ENCODE measurements around the gene KIAA0825. TPM values are rescaled to one million over a fixed set of nuclear protein-coding genes. Genes with fewer than 3 reads are reported as not detected.
A peak's percentile ranks its signal among the peaks of the same experiment; 100 is the strongest.

The KIAA0825 gene
- total RNA-seq, 1 donor from 2014 or later, result 0.26 TPM

DNA sequence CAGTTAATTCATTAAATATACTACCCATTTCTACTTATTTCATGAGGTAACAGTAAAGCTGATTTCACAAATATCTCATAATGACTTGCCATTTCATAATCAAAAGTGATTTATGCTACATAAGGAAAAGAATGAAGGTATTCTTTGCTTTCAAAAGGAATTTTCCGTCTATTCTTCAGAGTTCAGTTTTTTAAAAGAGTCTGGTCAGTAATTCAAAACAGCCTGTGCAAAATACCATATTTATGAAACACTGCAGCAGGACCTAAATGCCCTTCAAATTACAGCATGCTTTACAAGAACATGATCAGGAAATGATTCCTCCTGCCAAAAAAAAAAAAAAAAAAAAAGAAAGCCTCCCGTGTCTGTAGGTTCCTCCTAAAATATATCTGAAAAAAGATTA is 154.7 kb downstream of the KIAA0825 start:
- DNase-seq (ENCODE audit: low read depth), result no peak
- TF ChIP-seq, protein P1, sequence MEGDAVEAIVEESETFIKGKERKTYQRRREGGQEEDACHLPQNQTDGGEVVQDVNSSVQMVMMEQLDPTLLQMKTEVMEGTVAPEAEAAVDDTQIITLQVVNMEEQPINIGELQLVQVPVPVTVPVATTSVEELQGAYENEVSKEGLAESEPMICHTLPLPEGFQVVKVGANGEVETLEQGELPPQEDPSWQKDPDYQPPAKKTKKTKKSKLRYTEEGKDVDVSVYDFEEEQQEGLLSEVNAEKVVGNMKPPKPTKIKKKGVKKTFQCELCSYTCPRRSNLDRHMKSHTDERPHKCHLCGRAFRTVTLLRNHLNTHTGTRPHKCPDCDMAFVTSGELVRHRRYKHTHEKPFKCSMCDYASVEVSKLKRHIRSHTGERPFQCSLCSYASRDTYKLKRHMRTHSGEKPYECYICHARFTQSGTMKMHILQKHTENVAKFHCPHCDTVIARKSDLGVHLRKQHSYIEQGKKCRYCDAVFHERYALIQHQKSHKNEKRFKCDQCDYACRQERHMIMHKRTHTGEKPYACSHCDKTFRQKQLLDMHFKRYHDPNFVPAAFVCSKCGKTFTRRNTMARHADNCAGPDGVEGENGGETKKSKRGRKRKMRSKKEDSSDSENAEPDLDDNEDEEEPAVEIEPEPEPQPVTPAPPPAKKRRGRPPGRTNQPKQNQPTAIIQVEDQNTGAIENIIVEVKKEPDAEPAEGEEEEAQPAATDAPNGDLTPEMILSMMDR (IDR thresholded peaks at IDR 0.05; ENCODE audit: insufficient read depth, low read length, severe bottlenecking), result no peak
- no peak overlapping the region for H3K4me3 ChIP-seq (ENCODE audit: low read depth, low read length)
- H3K36me3 ChIP-seq (ENCODE audit: control insufficient read depth, insufficient read depth, low read length), result no peaks in the 10 kb centered on the region
- no peak for FAIRE-seq
- no peaks in the 10 kb centered on the region for H3K27me3 ChIP-seq (ENCODE audit: control insufficient read depth, insufficient read depth, low read length)

DNA sequence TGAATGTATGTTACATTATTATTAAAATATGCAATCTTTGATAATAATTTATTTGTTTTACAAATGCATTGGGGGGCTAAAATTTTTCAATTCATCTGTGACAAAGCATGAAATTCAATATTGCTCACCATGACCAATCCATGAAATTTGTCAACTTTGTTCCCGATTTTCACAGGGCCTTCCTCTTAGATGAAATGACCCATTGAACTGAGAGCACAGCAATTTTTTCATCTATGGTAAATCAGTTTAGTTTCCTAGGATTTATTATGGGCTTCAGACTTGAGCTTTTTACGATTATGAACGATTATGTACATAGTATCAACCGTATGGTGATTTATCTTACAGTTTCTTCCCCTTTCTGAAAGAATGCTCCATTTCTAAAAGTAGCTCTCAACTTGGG is 157.3 kb downstream of the KIAA0825 start:
- no peaks in the 10 kb centered on the region for H3K36me3 ChIP-seq (ENCODE audit: control insufficient read depth, insufficient read depth, low read length)
- TF ChIP-seq, protein P1 (IDR thresholded peaks at IDR 0.05; ENCODE audit: insufficient read depth, low read length, severe bottlenecking), result no peak
- no peaks in the 10 kb centered on the region for H3K27me3 ChIP-seq (ENCODE audit: control insufficient read depth, insufficient read depth, low read length)
- DNase-seq (ENCODE audit: low read depth), result no peak
- FAIRE-seq, result no peak
- H3K4me3 ChIP-seq (ENCODE audit: low read depth, low read length), result no peak overlapping the region

- TF ChIP-seq, protein P1 (IDR thresholded peaks at IDR 0.05; ENCODE audit: insufficient read depth, low read length, severe bottlenecking), result no peak
- no peak overlapping the region for H3K4me3 ChIP-seq (ENCODE audit: low read depth, low read length)
- DNase-seq (ENCODE audit: low read depth) (no peak), FAIRE-seq (no peak)
- no peaks in the 10 kb centered on the region for H3K36me3 ChIP-seq (ENCODE audit: control insufficient read depth, insufficient read depth, low read length)
- no peaks in the 10 kb centered on the region for H3K27me3 ChIP-seq (ENCODE audit: control insufficient read depth, insufficient read depth, low read length)
Observed at GRCh38 chr5:94459915-94460314, 158.5 kb downstream of the KIAA0825 start.

DNA sequence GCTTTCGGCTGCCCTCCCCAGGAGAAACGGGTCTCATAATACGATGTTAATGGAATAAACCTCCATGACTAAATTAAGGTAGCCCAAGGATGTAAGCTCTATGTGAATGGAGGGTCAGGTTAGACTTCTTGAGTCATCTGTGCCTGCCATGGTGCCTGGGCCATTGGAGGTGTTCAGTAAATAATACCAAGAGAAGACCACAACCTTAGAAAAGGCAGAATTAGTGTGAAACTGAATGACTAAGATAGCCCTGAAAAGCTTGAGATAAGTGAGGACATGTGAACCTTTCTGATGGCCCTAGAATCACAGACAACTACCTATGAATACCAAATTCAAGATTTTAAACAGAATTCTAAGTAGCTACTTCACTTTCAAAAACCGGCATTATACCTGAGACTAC is 160.6 kb downstream of the KIAA0825 start:
- FAIRE-seq, result no peak
- no peak overlapping the region for H3K4me3 ChIP-seq (ENCODE audit: low read depth, low read length)
- H3K36me3 ChIP-seq (ENCODE audit: control insufficient read depth, insufficient read depth, low read length), result no peaks in the 10 kb centered on the region
- no peak for DNase-seq (ENCODE audit: low read depth)
- H3K27me3 ChIP-seq (ENCODE audit: control insufficient read depth, insufficient read depth, low read length), result no peaks in the 10 kb centered on the region
- TF ChIP-seq, protein P1 (IDR thresholded peaks at IDR 0.05; ENCODE audit: insufficient read depth, low read length, severe bottlenecking), result no peak

- Histone ChIP-seq H3K27me3 (ENCODE audit: control insufficient read depth, insufficient read depth, low read length) (no peaks in the 10 kb centered on the region), H3K4me3 (ENCODE audit: low read depth, low read length) (no peak overlapping the region), H3K36me3 (ENCODE audit: control insufficient read depth, insufficient read depth, low read length) (no peaks in the 10 kb centered on the region)
- FAIRE-seq (no peak), DNase-seq (ENCODE audit: low read depth) (no peak)
- TF ChIP-seq, protein P1 (IDR thresholded peaks at IDR 0.05; ENCODE audit: insufficient read depth, low read length, severe bottlenecking), result no peak
Observed at GRCh38 chr5:94445726-94446125, 172.7 kb downstream of the KIAA0825 start.

- Histone ChIP-seq H3K36me3 (ENCODE audit: control insufficient read depth, insufficient read depth, low read length) (no peaks in the 10 kb centered on the region), H3K4me3 (ENCODE audit: low read depth, low read length) (no peak overlapping the region), H3K27me3 (ENCODE audit: control insufficient read depth, insufficient read depth, low read length) (no peaks in the 10 kb centered on the region)
- FAIRE-seq (no peak), DNase-seq (ENCODE audit: low read depth) (peak; percentile 76)
- TF ChIP-seq, protein P1 (IDR thresholded peaks at IDR 0.05; ENCODE audit: insufficient read depth, low read length, severe bottlenecking), result no peak
Observed at GRCh38 chr5:94442991-94443390, 175.4 kb downstream of the KIAA0825 start.

Measured in bronchial epithelial cell (primary cell).